ENCODE measurements around the gene DLEC1. TPM values are rescaled to one million over a fixed set of nuclear protein-coding genes. Genes with fewer than 3 reads are reported as not detected.
A peak's percentile ranks its signal among the peaks of the same experiment; 100 is the strongest.

Gene DLEC1
- total RNA-seq, 2 experiments from 2014 or later = 0.26 to 0.60 TPM

GRCh38 chr3:38163841-38164642 lies 125.0 kb downstream of the DLEC1 start:
- CTCF ChIA-PET = interaction anchor here (0.7 to 4.0 kb wide), 30 partner anchors 8 to 836 kb away, joined by 3 to 50 read pairs (median 4); partner anchors contain the start of genes ACAA1, EXOG, MYD88 and XYLB
- H3K9me3 Mint-ChIP-seq (ENCODE audit: insufficient read depth) = no peaks in the 10 kb centered on the region
- ATAC-seq = no peak

GRCh38 chr3:38164643-38164951 lies 125.6 kb downstream of the DLEC1 start:
- DNase-seq (no peak), ATAC-seq (peak; percentile 42)
- POLR2A ChIA-PET = interaction anchor here (0.6 to 5.5 kb wide), 17 partner anchors 9 to 1183 kb away, joined by 3 to 153 read pairs (median 7); partner anchors contain the start of genes ACAA1, DLEC1, EXOG and MYD88
- Mint-ChIP-seq H3K27ac (peak overlapping the region; percentile 100), H3K4me1 (ENCODE audit: low read depth) (peaks cover 46% of the 10 kb centered on the region), H3K9me3 (ENCODE audit: insufficient read depth) (no peaks in the 10 kb centered on the region), H3K36me3 (ENCODE audit: low read depth) (peaks cover 24% of the 10 kb centered on the region), H3K4me3 (peak overlapping the region; percentile 86), H3K27me3 (ENCODE audit: low read depth) (peaks cover 2% of the 10 kb centered on the region)
- CTCF ChIA-PET = interaction anchor here (0.7 to 4.0 kb wide), 21 partner anchors 8 to 487 kb away, joined by 3 to 50 read pairs (median 5); partner anchors contain the start of genes ACAA1, EXOG, MYD88 and XYLB

More at GRCh38 chr3:38163841-38164642, 125.0 kb downstream of the DLEC1 start:
- DNase-seq = no peak
- peak overlapping the region; percentile 100 for H3K27ac Mint-ChIP-seq
- H3K36me3 Mint-ChIP-seq (ENCODE audit: low read depth) = peaks cover 21% of the 10 kb centered on the region
- H3K4me1 Mint-ChIP-seq (ENCODE audit: low read depth) = peaks cover 43% of the 10 kb centered on the region
- peaks cover 2% of the 10 kb centered on the region for H3K27me3 Mint-ChIP-seq (ENCODE audit: low read depth)
- H3K4me3 Mint-ChIP-seq = peak overlapping the region; percentile 86
- POLR2A ChIA-PET = interaction anchor here (0.6 to 5.5 kb wide), 14 partner anchors 9 to 1184 kb away, joined by 3 to 153 read pairs (median 8); partner anchors contain the start of genes ACAA1, DLEC1, MYD88 and XYLB

- H3K9me3 Mint-ChIP-seq (ENCODE audit: insufficient read depth) = no peaks in the 10 kb centered on the region
These were observed 126.1 kb downstream of the DLEC1 start, which contains the start of gene OXSR1 for GRCh38 chr3:38164952-38165721. Gene OXSR1, plus strand, starts transcription at chr3:38165537. Its CDS starts 340 bp downstream, at chr3:38165877.

DNA sequence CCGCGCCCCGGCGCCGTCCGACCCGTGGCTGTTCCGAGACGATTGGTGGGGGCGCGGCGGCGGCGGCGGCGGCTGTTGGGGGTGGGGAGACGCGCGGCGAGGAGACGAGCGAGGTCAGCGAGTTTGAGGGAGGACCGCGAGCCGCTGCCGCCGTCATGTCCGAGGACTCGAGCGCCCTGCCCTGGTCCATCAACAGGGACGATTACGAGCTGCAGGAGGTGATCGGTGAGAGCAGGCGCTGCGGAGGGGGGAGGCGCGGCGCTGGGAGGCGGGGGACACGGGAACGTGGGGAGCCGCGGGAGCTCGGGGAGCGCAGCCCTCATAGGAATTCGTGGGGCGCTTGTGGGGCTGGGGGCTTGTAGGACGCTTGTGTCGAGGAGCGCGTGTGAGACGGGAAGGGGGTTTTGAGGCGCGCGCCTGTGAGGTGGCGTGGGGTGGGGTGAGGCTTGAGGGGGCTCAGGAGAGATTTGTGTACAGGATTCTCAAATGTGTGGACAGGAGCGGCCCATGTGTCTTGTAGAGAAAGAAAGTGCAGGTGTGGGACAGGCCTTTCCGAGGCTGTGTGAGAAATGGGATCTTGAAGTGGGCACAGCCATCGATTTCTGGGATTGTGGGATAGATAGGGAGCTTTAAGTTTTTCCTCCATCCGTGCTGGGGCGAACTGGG lies 126.8 kb downstream of the DLEC1 start:
- POLR2A ChIA-PET = interaction anchor here (0.8 to 5.5 kb wide), 14 partner anchors 8 to 331 kb away, joined by 3 to 153 read pairs (median 8); partner anchors contain the start of genes ACAA1, DLEC1, EXOG and MYD88
- CTCF ChIA-PET = interaction anchor here (1.7 to 4.0 kb wide), 6 partner anchors 13 to 37 kb away, joined by 4 to 50 read pairs (median 18); partner anchors contain the start of genes ACAA1 and MYD88
- Mint-ChIP-seq H3K36me3 (ENCODE audit: low read depth) (peaks cover 31% of the 10 kb centered on the region), H3K27me3 (ENCODE audit: low read depth) (no peaks in the 10 kb centered on the region), H3K4me3 (peak overlapping the region; percentile 86), H3K27ac (peak overlapping the region; percentile 100), H3K4me1 (ENCODE audit: low read depth) (peaks cover 49% of the 10 kb centered on the region), H3K9me3 (ENCODE audit: insufficient read depth) (no peaks in the 10 kb centered on the region)
- DNase-seq (no peak), ATAC-seq (peak; percentile 2)

More at GRCh38 chr3:38164952-38165721, 126.1 kb downstream of the DLEC1 start, which contains the start of gene OXSR1:
- ChIA-PET POLR2A (interaction anchor here (0.6 to 5.5 kb wide), 21 partner anchors 8 to 1183 kb away, joined by 3 to 153 read pairs (median 5); partner anchors contain the start of genes ACAA1, DLEC1, EXOG and MYD88), CTCF (interaction anchor here (0.7 to 4.0 kb wide), 20 partner anchors 7 to 486 kb away, joined by 3 to 50 read pairs (median 5); partner anchors contain the start of genes ACAA1, EXOG, MYD88 and XYLB)
- H3K36me3 Mint-ChIP-seq (ENCODE audit: low read depth) = peaks cover 24% of the 10 kb centered on the region
- ATAC-seq (peak; percentile 93), DNase-seq (peak; percentile 99)
- H3K4me1 Mint-ChIP-seq (ENCODE audit: low read depth) = peaks cover 46% of the 10 kb centered on the region
- H3K27ac Mint-ChIP-seq = peak within 1 kb of the TSS; percentile 100
- no peaks in the 10 kb centered on the region for H3K27me3 Mint-ChIP-seq (ENCODE audit: low read depth)
- H3K4me3 Mint-ChIP-seq = peak within 1 kb of the TSS; percentile 86

DNA sequence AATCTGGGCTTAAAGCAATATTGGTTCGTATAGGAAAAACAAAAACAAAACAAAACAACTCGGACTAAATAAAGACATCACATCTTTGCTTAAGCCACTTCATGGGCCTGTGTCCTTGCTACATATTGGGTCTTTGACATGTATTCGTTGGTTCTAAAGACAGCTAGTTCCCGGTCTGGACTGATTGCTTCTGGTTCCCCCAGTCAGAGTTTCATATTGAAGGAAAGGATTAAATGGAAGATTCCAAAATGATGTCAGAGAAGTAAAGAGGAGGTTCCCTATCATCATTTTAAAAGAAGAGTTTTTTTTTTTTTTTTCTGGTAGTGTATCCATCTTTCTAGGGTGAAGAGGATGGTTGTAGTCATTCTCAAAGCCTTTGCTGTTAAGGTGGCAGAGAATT lies 128.6 kb downstream of the DLEC1 start:
- H3K36me3 Mint-ChIP-seq (ENCODE audit: low read depth) = peaks cover 31% of the 10 kb centered on the region
- peaks cover 61% of the 10 kb centered on the region for H3K4me1 Mint-ChIP-seq (ENCODE audit: low read depth)
- peak overlapping the region; percentile 86 for H3K4me3 Mint-ChIP-seq
- no peak for ATAC-seq
- no peak for DNase-seq
- CTCF ChIA-PET = no interaction called here
- no peaks in the 10 kb centered on the region for H3K9me3 Mint-ChIP-seq (ENCODE audit: insufficient read depth)
- no peaks in the 10 kb centered on the region for H3K27me3 Mint-ChIP-seq (ENCODE audit: low read depth)
- no peak overlapping the region for H3K27ac Mint-ChIP-seq
- POLR2A ChIA-PET = interaction anchor here (5.5 kb wide), 1 partner anchor 28 kb away, joined by 153 read pairs; the partner anchor contains the start of genes ACAA1 and MYD88

DNA sequence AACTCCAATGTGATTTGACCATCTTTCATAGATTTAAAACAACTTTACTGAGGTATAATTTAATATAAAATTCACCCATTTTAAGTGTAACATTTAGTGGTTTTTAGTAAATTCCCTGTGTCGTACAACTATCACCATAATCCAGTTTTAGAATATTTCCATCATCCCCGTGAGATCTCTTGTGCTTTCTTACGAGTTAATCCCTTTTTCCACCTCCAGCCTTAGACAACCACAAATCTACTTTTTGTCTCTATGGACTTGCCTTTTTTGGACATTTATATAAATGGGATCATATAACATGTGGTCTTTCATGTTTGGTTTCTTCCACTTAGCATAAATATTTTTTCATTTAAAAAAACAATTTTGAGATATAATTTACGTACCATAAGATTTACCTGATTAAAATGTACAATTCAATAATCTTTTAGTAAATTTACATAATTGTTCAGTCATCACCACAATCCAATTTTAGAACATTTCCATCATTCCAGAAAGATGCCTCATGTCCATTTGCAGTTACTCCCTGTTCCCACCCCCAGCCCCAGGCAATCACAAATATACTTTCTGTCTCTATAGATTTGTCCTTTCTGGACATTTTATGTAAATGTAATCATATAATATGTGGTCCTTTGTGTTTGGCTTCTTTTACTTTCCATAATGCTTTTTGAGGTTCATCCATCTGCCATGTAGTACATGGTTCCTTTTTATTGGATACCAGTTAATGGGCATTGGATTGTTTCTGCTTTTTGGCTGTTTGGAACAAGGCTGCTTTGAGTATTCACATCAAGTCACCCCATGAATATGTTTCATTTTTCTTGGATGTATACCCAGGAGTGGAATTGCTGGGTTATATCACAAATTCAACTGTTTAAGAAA lies 129.4 kb downstream of the DLEC1 start:
- CTCF ChIA-PET = no interaction called here

DNA sequence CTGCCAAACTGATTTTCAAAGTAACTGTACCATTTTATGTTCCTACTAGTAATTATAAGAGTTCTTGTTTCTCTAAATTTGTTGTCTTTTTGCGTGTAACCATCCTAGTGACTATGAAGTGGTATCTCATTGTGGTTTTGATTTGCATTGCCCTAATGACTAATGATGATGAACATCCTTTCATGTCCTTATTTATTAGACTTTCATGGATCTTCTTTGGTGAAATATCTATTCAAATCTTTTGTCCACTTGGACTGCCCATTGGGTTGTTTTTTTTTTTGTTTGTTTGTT lies 130.0 kb downstream of the DLEC1 start:
- CTCF ChIA-PET = no interaction called here
- no peaks in the 10 kb centered on the region for H3K27me3 Mint-ChIP-seq (ENCODE audit: low read depth)
- H3K9me3 Mint-ChIP-seq (ENCODE audit: insufficient read depth) = no peaks in the 10 kb centered on the region
- H3K27ac Mint-ChIP-seq = no peak overlapping the region
- DNase-seq (no peak), ATAC-seq (no peak)
- H3K4me1 Mint-ChIP-seq (ENCODE audit: low read depth) = peaks cover 62% of the 10 kb centered on the region
- peaks cover 31% of the 10 kb centered on the region for H3K36me3 Mint-ChIP-seq (ENCODE audit: low read depth)
- no peak overlapping the region for H3K4me3 Mint-ChIP-seq
- POLR2A ChIA-PET = no interaction called here

More for the DNA sequence above, 129.4 kb downstream of the DLEC1 start:
- DNase-seq = no peak
- Mint-ChIP-seq H3K27me3 (ENCODE audit: low read depth) (no peaks in the 10 kb centered on the region), H3K4me3 (no peak overlapping the region), H3K9me3 (ENCODE audit: insufficient read depth) (no peaks in the 10 kb centered on the region), H3K4me1 (ENCODE audit: low read depth) (peaks cover 62% of the 10 kb centered on the region), H3K36me3 (ENCODE audit: low read depth) (peaks cover 31% of the 10 kb centered on the region), H3K27ac (no peak overlapping the region)
- ATAC-seq = no peak
- POLR2A ChIA-PET = no interaction called here

- ChIA-PET CTCF (interaction anchor here (1.4 kb wide), 1 partner anchor 14 kb away, joined by 3 read pairs; no protein-coding TSS in a partner anchor), POLR2A (interaction anchor here (1.3 kb wide), 1 partner anchor 29 kb away, joined by 3 read pairs; no protein-coding TSS in a partner anchor)
- no peaks in the 10 kb centered on the region for H3K27me3 Mint-ChIP-seq (ENCODE audit: low read depth)
- no peaks in the 10 kb centered on the region for H3K9me3 Mint-ChIP-seq (ENCODE audit: insufficient read depth)
- peaks cover 65% of the 10 kb centered on the region for H3K4me1 Mint-ChIP-seq (ENCODE audit: low read depth)
- no peak overlapping the region for H3K27ac Mint-ChIP-seq
- DNase-seq (no peak), ATAC-seq (no peak)
- no peak overlapping the region for H3K4me3 Mint-ChIP-seq
- H3K36me3 Mint-ChIP-seq (ENCODE audit: low read depth) = peaks cover 27% of the 10 kb centered on the region
These were observed 131.7 kb downstream of the DLEC1 start for GRCh38 chr3:38170722-38171121.

DNA sequence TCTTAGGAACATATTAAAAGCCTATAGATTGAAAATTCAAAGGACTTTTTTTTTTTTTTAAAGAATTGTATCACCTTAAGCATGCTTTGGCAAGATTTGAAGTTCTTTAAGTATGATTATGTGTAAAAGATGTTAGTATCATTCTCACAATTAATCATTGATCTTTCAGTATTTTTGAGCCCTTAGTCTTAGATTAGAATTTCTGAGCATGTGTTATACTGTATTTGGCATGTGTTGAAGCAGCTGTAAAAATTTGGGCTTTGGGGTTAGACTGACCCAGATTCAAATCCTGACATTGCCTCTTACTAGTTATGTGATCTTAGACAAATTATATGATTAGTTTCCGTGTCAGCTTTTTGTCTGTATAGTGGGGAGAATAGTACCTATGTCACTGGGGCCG lies 132.6 kb downstream of the DLEC1 start:
- ATAC-seq (no peak), DNase-seq (no peak)
- no peak overlapping the region for H3K4me3 Mint-ChIP-seq
- H3K27me3 Mint-ChIP-seq (ENCODE audit: low read depth) = no peaks in the 10 kb centered on the region
- no peaks in the 10 kb centered on the region for H3K9me3 Mint-ChIP-seq (ENCODE audit: insufficient read depth)
- ChIA-PET POLR2A (interaction anchor here (0.6 to 0.7 kb wide), 3 partner anchors 35 to 879 kb away, joined by 3 read pairs; partner anchors contain the start of gene ACAA1), CTCF (interaction anchor here (1.4 to 2.3 kb wide), 3 partner anchors 8 to 53 kb away, joined by 3 to 9 read pairs (median 3); no protein-coding TSS in a partner anchor)
- H3K4me1 Mint-ChIP-seq (ENCODE audit: low read depth) = peaks cover 61% of the 10 kb centered on the region
- no peak overlapping the region for H3K27ac Mint-ChIP-seq
- H3K36me3 Mint-ChIP-seq (ENCODE audit: low read depth) = peaks cover 23% of the 10 kb centered on the region

Data from activated CD8-positive, alpha-beta T cell treated with anti-CD3 and anti-CD28 coated beads, Interleukin-2, amount 10 ng/mL, durations not matched to agents 7 days and 5 days (primary cell).